Ishikawa (cell line): ENCODE data around the gene CLEC3B.

Experiments
- CEBPB ChIP-seq: IDR thresholded peaks from 2 replicates; pipeline ENCODE4 v1.6.1; 2012
- CREB1 ChIP-seq: IDR thresholded peaks from 2 replicates; pipeline ENCODE4 v1.6.1; 2012; ENCODE audit warnings: low read depth
- EGR1 ChIP-seq: IDR thresholded peaks from 2 replicates; pipeline ENCODE4 v1.6.1; 2012
- EP300 ChIP-seq: IDR thresholded peaks from 2 replicates; pipeline ENCODE4 v1.6.1; 2012; ENCODE audit warnings: borderline replicate concordance
- FOXM1 ChIP-seq: IDR thresholded peaks from 2 replicates; pipeline ENCODE4 v1.6.1; 2012; ENCODE audit warnings: low read depth, borderline replicate concordance
- MAX ChIP-seq: IDR thresholded peaks from 2 replicates; pipeline ENCODE4 v1.6.1; 2012
- NFIC ChIP-seq: IDR thresholded peaks from 2 replicates; pipeline ENCODE4 v1.6.1; 2012
- RAD21 ChIP-seq: IDR thresholded peaks from 2 replicates; pipeline ENCODE4 v1.6.1; 2012; ENCODE audit warnings: low read depth
- REST ChIP-seq: IDR thresholded peaks from 2 replicates; pipeline ENCODE4 v1.6.1; 2012; ENCODE audit warnings: low read depth, mild to moderate bottlenecking
- TAF1 ChIP-seq: IDR thresholded peaks from 2 replicates; pipeline ENCODE4 v1.6.1; 2012; ENCODE audit warnings: low read depth, mild to moderate bottlenecking
- TCF12 ChIP-seq: IDR thresholded peaks from 2 replicates; pipeline ENCODE4 v1.6.1; 2012; ENCODE audit warnings: low read depth
- TEAD4 ChIP-seq: IDR thresholded peaks from 2 replicates; pipeline ENCODE4 v1.6.1; 2012
- YY1 ChIP-seq: IDR thresholded peaks from 2 replicates; pipeline ENCODE4 v1.6.1; 2012; ENCODE audit warnings: low read depth
- ZBTB7A ChIP-seq: IDR thresholded peaks from 2 replicates; pipeline ENCODE4 v1.6.1; 2012; ENCODE audit warnings: low read depth
- TF ChIP-seq, protein P1 (sequence below): IDR thresholded peaks from 2 replicates; pipeline ENCODE4 v1.6.1; 2012

The CLEC3B gene

DNA sequence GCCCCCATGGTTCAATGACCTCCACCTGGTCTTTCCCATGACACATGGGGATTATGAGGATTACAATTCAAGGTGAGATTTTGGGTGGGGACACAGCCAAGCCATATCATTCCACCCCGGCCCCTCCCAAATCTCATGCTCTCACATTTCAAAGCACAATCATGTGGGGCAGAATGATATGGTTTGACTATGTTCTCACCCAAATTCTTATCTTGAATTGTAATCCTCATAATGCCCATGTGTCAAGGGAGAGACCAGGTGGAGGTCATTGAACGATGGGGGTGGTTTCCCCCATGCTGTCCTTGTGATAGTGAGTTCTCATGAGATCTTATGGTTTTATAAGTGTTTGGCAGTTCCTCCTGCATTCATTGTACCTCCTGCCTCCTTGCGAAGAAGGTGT, 2.4 kb upstream of the CLEC3B start:
- TF ChIP-seq RAD21, result no peak
- no peak for TF ChIP-seq FOXM1
- no peak for TF ChIP-seq REST
- TF ChIP-seq EP300, result no peak
- TF ChIP-seq TCF12, result no peak
- no peak for TF ChIP-seq MAX
- no peak for TF ChIP-seq TEAD4
- TF ChIP-seq ZBTB7A, result no peak
- TF ChIP-seq YY1, result no peak
- no peak for TF ChIP-seq TAF1
- TF ChIP-seq CEBPB, result no peak
- no peak for TF ChIP-seq CREB1
- no peak for TF ChIP-seq NFIC
- TF ChIP-seq, protein P1, sequence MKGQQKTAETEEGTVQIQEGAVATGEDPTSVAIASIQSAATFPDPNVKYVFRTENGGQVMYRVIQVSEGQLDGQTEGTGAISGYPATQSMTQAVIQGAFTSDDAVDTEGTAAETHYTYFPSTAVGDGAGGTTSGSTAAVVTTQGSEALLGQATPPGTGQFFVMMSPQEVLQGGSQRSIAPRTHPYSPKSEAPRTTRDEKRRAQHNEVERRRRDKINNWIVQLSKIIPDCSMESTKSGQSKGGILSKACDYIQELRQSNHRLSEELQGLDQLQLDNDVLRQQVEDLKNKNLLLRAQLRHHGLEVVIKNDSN, result no peak

- TF ChIP-seq EGR1, result no peak
- TF ChIP-seq TAF1, result no peak
- TF ChIP-seq YY1, result no peak
- no peak for TF ChIP-seq EP300
- TF ChIP-seq TCF12, result no peak
- no peak for TF ChIP-seq TEAD4
- no peak for TF ChIP-seq RAD21
- TF ChIP-seq CEBPB, result no peak
- TF ChIP-seq, protein P1, result no peak
These were observed 1.4 kb upstream of the CLEC3B start for GRCh38 chr3:45024542-45025255.

- no peak for TF ChIP-seq TCF12
- no peak for TF ChIP-seq EP300
These were observed 854 bp downstream of the CLEC3B start for GRCh38 chr3:45026957-45027356.

DNA sequence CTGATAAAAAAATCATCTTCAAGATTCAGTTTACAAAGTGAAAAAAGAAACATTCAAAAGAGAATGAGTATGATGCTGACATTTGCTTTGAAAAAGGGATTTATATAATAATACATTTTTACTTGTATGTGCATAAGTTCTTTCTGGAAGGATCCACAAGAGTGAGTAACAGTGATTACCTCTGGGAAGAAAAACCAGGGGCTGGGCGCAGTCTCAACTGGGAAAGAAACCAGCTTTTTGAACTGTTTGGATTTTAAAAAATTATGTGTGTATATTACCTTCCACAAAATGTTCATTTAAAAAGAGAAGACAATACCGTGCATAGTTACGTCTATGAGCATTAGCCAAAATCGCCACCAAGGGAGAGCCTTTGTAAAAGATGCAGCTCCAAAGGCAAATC, 1.3 kb downstream of the CLEC3B start:
- no peak for TF ChIP-seq RAD21
- TF ChIP-seq FOXM1, result no peak
- no peak for TF ChIP-seq CREB1
- no peak for TF ChIP-seq YY1
- TF ChIP-seq REST, result no peak
- TF ChIP-seq MAX, result no peak
- no peak for TF ChIP-seq EP300
- TF ChIP-seq CEBPB, result no peak
- no peak for TF ChIP-seq ZBTB7A
- TF ChIP-seq EGR1, result no peak
- TF ChIP-seq TAF1, result no peak
- no peak for TF ChIP-seq NFIC
- TF ChIP-seq, protein P1, result no peak

GRCh38 chr3:45029216-45029615, 3.1 kb downstream of the CLEC3B start:
- TF ChIP-seq, protein P1, result peak; percentile 30; the same call in 1 of the 2 replicates
- TF ChIP-seq MAX, result no peak

DNA sequence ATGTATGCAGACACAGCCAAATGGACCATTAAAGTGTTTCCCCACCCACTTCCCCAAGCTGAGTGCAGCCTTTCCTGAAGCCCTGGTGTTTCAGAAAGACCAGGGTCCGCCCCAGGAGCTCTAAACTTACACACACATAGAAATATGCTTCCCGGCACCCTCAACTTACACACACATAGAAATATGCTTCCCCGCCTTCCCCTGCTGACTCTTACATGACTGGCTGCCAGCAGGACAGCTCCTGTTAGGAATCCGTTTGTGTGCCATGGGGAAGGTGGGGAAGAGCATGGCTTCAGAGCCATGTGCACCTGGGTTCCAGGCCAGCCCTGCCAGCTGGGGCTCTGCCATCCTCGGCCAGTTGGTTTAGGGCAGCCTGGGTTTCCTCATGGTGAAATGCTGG, 3.6 kb downstream of the CLEC3B start:
- TF ChIP-seq CEBPB, result no peak
- no peak for TF ChIP-seq MAX
- no peak for TF ChIP-seq ZBTB7A
- TF ChIP-seq FOXM1, result no peak
- TF ChIP-seq TEAD4, result no peak
- TF ChIP-seq NFIC, result no peak
